IgD-negative memory B cell (primary cell): Measurements from ENCODE around the gene KLHL26. TPM values are rescaled to one million over a fixed set of nuclear protein-coding genes. Genes with fewer than 3 reads are reported as not detected.

ENCODE experiments used
- H3K27ac Mint-ChIP-seq, 3 donors: one replicate each; pipeline ENCODE4 v1.8.0; 2020 to 2022; ENCODE audit warnings: mild to moderate bottlenecking in 3 of 3, mixed read lengths in 3 of 3, moderate library complexity in 1 of 3
- H3K27me3 Mint-ChIP-seq: one replicate; pipeline ENCODE4 v1.8.0; 2021; ENCODE audit warnings: mixed read lengths
- H3K36me3 Mint-ChIP-seq: one replicate; pipeline ENCODE4 v1.8.0; 2020; ENCODE audit warnings: mild to moderate bottlenecking, mixed read lengths
- H3K4me1 Mint-ChIP-seq, 3 donors: one replicate each; pipeline ENCODE4 v1.8.0; 2020 to 2022; ENCODE audit warnings: mixed read lengths in 3 of 3, mild to moderate bottlenecking in 1 of 3
- H3K4me3 Mint-ChIP-seq, 4 donors: one replicate each; pipeline ENCODE4 v1.8.0; 2020 to 2022; ENCODE audit warnings: mild to moderate bottlenecking in 4 of 4, mixed read lengths in 4 of 4, moderate library complexity in 3 of 4
- H3K9me3 Mint-ChIP-seq, 3 donors: one replicate each; pipeline ENCODE4 v1.8.0; 2020 to 2021; ENCODE audit warnings: mixed read lengths in 3 of 3, mild to moderate bottlenecking in 1 of 3
- polyA plus RNA-seq: library from polyadenylated mRNA; unstranded; fragments of 300-500 nt; fragmentation: Illumina TruSeq; gene quantifications from one replicate; pipeline ENCODE4 v1.2.3, GENCODE V29; 2021

Gene KLHL26
- polyA plus RNA-seq, 1 donor from 2014 or later, result 3.2 TPM

GRCh38 chr19:18656337-18657086 lies 19.7 kb downstream of the KLHL26 start:
- no peaks in the 10 kb centered on the region for H3K9me3 Mint-ChIP-seq
- H3K4me1 Mint-ChIP-seq, result peaks cover 6 to 21% (median 18%) of the 10 kb centered on the region in 3 donors
- peaks cover 4% of the 10 kb centered on the region for H3K36me3 Mint-ChIP-seq
- H3K27ac Mint-ChIP-seq, result peak overlapping the region in 1 of 3 donors; percentile 47
- H3K27me3 Mint-ChIP-seq, result peaks cover 1% of the 10 kb centered on the region
- peak overlapping the region in 1 of 4 donors; percentile 18 for H3K4me3 Mint-ChIP-seq

DNA sequence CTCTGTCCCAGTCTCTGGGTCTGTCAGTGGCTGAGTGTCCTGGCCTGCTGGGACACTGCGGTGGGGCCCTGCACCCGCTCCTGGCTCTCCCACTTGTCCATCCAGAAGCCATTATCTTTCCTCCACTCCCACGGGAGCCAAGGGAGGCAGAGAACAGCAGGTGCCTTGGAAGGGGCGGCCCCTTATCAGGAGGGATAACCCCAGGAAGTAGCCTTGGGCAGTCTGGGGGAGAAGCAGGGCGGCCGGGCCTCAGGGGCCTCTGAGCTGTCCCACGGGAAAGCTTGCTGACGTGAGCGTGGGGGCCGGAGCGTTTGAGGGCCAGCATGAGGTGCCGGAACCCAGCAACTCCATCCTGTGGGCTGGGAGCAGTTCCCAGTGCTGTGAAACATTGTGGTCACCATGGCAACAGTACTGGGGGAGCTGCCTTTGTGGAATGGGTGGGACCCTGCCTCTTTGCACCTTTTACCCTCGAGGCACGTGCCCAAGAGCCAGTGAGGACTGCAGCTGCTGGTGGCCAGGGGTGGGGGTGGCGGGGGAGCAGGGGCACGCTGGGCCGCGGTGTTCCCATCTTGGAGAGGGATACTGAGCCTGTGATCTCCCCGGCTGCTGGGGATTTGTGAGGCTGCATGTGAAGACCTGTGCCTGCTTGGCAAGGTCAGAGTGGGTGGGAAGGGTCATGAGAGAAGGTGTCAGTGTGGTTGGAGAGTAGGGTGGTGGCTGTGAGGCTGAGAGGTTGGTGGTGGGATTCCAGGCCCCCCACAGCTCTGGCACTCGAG lies 20.9 kb downstream of the KLHL26 start:
- no peaks in the 10 kb centered on the region for H3K9me3 Mint-ChIP-seq
- H3K4me1 Mint-ChIP-seq, result peaks cover 6 to 21% (median 18%) of the 10 kb centered on the region in 3 donors
- H3K27ac Mint-ChIP-seq, result peak overlapping the region in 2 of 3 donors; percentile 20 to 47
- peaks cover 1% of the 10 kb centered on the region for H3K27me3 Mint-ChIP-seq
- H3K36me3 Mint-ChIP-seq, result peaks cover 2% of the 10 kb centered on the region
- H3K4me3 Mint-ChIP-seq, result peak overlapping the region in 2 of 4 donors; percentile 55 to 67

GRCh38 chr19:18658366-18658855 lies 21.6 kb downstream of the KLHL26 start:
- Mint-ChIP-seq H3K36me3 (no peaks in the 10 kb centered on the region), H3K9me3 (no peaks in the 10 kb centered on the region), H3K27ac (peak overlapping the region in 1 of 3 donors; percentile 88), H3K4me3 (peak overlapping the region in 1 of 4 donors; percentile 55), H3K27me3 (peaks cover 1% of the 10 kb centered on the region), H3K4me1 (peaks cover 6 to 21% (median 20%) of the 10 kb centered on the region in 3 donors)

DNA sequence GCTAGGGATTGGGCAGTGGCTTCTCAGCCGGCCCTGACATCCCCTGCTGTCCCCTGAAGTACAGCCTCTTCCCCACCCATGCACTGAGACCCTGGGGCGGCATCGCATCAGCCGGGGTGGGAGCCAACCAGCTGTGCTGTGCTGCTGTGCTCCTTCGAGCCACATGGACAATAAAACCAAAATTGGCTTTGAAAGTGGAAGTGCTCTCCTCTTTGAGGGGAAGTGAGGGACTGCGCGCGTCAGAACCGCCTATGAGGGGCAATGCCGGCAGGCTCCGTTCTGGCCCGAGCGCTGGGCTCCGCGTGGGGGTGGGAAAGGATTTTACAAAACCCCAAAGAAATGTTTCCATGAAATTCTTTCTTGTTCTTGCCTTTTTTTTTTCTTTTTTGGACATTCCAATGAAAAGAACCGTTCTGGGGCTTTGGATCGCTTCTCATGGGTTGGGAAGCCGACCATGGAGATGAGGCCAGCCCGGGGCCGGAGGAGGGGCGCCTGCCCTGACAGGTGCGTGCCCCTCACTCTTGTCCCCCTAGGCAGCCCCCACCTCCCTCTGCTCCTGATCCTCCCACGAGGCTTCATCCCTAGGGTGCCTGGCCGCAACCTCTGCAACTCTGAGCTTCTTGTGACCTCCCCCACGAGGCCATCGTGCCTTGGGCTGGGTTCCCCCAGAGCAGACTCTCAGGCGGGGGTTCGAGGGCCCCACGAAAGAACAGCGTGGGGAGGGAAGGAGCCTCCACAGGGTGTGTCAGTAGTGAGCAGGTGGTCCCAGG lies 22.6 kb downstream of the KLHL26 start:
- H3K27me3 Mint-ChIP-seq, result peaks cover 1% of the 10 kb centered on the region
- H3K9me3 Mint-ChIP-seq, result no peaks in the 10 kb centered on the region
- peak overlapping the region; percentile 4 to 88 (median 78) for H3K27ac Mint-ChIP-seq
- H3K36me3 Mint-ChIP-seq, result no peaks in the 10 kb centered on the region
- peaks cover 6 to 21% (median 21%) of the 10 kb centered on the region in 3 donors for H3K4me1 Mint-ChIP-seq
- peak overlapping the region in 2 of 4 donors; percentile 23 to 79 for H3K4me3 Mint-ChIP-seq

- H3K27me3 Mint-ChIP-seq, result peaks cover 1% of the 10 kb centered on the region
- no peaks in the 10 kb centered on the region for H3K36me3 Mint-ChIP-seq
- no peaks in the 10 kb centered on the region for H3K9me3 Mint-ChIP-seq
- H3K4me3 Mint-ChIP-seq, result no peak overlapping the region
- peaks cover 6 to 21% (median 21%) of the 10 kb centered on the region in 3 donors for H3K4me1 Mint-ChIP-seq
- peak overlapping the region in 1 of 3 donors; percentile 84 for H3K27ac Mint-ChIP-seq
These were observed 23.5 kb downstream of the KLHL26 start for GRCh38 chr19:18660051-18660910.

- H3K36me3 Mint-ChIP-seq, result no peaks in the 10 kb centered on the region
- H3K4me1 Mint-ChIP-seq, result peaks cover 6 to 21% (median 21%) of the 10 kb centered on the region in 3 donors
- H3K4me3 Mint-ChIP-seq, result peak overlapping the region in 1 of 4 donors; percentile 35
- H3K27ac Mint-ChIP-seq, result peak overlapping the region in 1 of 3 donors; percentile 84
- H3K27me3 Mint-ChIP-seq, result peaks cover 1% of the 10 kb centered on the region
- no peaks in the 10 kb centered on the region for H3K9me3 Mint-ChIP-seq
These were observed 24.3 kb downstream of the KLHL26 start for GRCh38 chr19:18660939-18661670.

DNA sequence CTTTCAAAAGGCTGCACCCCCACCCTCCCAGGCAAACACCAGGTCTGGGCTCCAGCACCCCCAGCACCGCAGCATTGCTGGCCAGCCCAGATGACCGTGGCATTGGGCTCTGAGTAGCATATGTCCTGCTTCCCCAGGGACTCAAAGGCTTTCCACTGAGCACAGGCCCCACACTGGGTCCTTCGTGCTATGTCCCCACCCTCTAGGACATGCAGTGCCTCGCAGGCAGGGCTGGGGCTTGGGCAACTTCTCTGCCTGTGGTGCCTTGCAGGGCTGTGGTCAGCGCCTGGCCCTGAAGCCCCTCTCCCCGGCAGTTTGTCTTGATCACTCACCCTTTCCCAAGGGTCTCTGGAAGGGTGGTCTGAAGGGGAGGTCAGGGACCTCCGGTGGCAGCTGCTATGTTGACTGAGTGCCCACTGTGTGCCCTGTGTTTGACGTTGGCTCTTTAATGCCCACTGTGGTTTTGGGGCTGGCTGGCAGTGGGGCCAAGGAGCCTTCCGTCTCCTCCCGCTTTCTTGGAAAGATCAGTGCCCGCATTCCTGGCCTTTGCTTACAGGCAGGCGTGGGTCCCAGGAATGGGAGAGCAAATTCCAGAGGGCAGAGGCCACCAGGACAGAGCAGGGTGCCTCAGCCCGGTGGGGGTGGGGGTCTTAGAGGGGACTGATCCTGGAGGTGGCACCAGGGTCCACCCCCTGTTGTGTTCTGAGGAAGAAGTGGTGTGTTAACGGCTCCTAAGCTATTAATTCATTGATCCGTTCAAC lies 26.3 kb downstream of the KLHL26 start:
- Mint-ChIP-seq H3K27me3 (no peaks in the 10 kb centered on the region), H3K27ac (no peak overlapping the region), H3K4me3 (peak overlapping the region in 1 of 4 donors; percentile 43), H3K36me3 (no peaks in the 10 kb centered on the region), H3K4me1 (peaks cover 6 to 14% (median 14%) of the 10 kb centered on the region in 3 donors), H3K9me3 (no peaks in the 10 kb centered on the region)

DNA sequence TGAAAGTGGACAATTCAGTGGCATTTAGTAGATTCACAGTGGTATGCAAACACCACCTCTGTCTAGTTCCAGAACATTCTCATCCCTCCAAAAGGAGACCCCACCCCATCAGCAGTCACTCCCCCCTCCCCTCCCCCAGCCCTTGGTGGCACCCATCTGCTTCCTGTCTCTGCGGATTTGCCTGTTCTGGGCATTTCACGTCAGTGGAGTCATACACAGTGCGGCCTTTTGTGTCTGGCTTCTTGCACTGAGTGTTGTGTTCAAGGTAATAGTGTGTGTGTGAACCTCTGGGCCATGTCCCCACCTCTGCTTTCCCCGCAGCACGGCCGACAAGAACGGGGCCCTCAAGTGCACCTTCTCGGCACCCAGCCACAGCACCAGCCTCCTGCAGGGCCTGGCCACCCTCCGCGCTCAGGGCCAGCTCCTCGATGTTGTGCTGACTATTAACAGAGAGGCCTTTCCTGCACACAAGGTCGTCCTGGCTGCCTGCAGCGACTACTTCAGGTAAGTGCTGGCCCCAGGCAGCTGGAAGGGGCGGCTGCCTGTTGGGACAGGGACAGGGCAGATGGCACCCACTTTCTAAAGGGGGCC lies 27.2 kb downstream of the KLHL26 start:
- H3K27ac Mint-ChIP-seq, result peak overlapping the region in 1 of 3 donors; percentile 73
- no peaks in the 10 kb centered on the region for H3K36me3 Mint-ChIP-seq
- no peak overlapping the region for H3K4me3 Mint-ChIP-seq
- no peaks in the 10 kb centered on the region for H3K27me3 Mint-ChIP-seq
- H3K4me1 Mint-ChIP-seq, result peaks cover 5 to 10% (median 6%) of the 10 kb centered on the region in 3 donors
- H3K9me3 Mint-ChIP-seq, result no peaks in the 10 kb centered on the region

DNA sequence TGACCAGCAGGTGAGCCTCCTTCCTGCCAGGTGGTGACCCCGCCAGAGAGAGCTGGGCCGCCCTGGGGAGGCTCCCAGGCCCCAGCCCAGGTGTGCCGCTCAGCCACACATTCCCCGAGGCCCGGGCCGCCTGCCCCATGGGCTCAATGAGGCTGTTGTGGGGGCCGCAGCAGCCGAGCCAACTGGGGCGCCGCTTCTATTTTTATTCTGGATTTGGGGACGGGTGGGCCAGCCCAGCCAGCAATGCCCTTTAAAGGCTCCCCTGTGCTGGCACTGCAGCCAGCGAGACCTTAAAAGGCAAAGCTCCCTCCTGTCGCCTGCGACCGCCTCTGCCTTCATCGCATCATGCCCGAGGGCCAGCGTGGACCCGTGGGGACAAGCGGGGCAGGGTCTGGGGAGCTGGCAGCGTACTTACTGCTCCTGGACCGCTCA lies 29.0 kb downstream of the KLHL26 start:
- H3K4me1 Mint-ChIP-seq, result peaks cover 2 to 5% (median 3%) of the 10 kb centered on the region in 3 donors
- H3K9me3 Mint-ChIP-seq, result no peaks in the 10 kb centered on the region
- no peak overlapping the region for H3K4me3 Mint-ChIP-seq
- H3K36me3 Mint-ChIP-seq, result peaks cover 7% of the 10 kb centered on the region
- H3K27ac Mint-ChIP-seq, result no peak overlapping the region
- no peaks in the 10 kb centered on the region for H3K27me3 Mint-ChIP-seq

DNA sequence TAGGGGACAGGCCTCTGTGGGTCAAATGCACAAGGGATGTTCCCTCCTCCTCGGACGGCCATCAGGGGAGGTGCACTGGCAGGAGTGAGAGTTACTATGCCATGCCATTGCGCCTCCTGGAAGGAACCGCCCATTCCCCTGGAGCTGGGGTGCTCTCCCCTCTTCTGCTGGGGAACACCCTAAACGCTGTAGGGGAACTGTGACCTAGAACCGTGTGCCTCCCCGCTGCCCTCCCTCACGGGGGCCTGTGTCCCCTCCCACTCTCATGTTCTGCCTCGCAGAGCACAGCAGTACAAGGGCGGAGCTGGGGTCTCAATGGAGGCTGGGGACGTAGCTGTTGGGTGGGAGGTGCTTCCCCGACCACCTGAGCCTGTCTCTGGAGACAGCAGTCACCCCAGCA lies 29.5 kb downstream of the KLHL26 start:
- H3K27ac Mint-ChIP-seq, result no peak overlapping the region
- H3K9me3 Mint-ChIP-seq, result no peaks in the 10 kb centered on the region
- H3K36me3 Mint-ChIP-seq, result peaks cover 7% of the 10 kb centered on the region
- peak overlapping the region in 1 of 4 donors; percentile 23 for H3K4me3 Mint-ChIP-seq
- no peaks in the 10 kb centered on the region for H3K27me3 Mint-ChIP-seq
- peaks cover 2 to 4% (median 3%) of the 10 kb centered on the region in 3 donors for H3K4me1 Mint-ChIP-seq

DNA sequence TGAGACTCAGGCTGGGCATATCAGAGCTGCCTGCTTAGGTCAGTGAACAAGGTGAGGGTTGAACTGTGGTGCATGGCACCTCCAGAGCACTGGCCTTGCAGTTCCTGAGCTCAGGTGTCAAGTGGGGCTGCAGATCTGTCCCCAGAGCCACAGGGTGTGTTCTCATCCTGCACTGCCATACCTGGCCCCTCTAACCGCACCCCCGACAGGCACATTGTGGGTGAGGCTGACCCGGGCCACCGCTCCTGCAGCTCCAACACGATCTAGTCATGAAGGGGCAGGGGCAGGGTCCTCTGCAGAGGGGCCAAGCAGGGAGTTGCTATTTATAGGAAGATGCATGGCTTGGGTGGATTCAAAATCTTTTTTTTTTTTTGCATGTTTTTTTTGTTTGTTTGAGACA lies 30.0 kb downstream of the KLHL26 start:
- Mint-ChIP-seq H3K27ac (no peak overlapping the region), H3K4me1 (peaks cover 2 to 3% (median 3%) of the 10 kb centered on the region in 3 donors), H3K4me3 (peak overlapping the region in 1 of 4 donors; percentile 23), H3K9me3 (no peaks in the 10 kb centered on the region), H3K27me3 (no peaks in the 10 kb centered on the region), H3K36me3 (peaks cover 7% of the 10 kb centered on the region)

DNA sequence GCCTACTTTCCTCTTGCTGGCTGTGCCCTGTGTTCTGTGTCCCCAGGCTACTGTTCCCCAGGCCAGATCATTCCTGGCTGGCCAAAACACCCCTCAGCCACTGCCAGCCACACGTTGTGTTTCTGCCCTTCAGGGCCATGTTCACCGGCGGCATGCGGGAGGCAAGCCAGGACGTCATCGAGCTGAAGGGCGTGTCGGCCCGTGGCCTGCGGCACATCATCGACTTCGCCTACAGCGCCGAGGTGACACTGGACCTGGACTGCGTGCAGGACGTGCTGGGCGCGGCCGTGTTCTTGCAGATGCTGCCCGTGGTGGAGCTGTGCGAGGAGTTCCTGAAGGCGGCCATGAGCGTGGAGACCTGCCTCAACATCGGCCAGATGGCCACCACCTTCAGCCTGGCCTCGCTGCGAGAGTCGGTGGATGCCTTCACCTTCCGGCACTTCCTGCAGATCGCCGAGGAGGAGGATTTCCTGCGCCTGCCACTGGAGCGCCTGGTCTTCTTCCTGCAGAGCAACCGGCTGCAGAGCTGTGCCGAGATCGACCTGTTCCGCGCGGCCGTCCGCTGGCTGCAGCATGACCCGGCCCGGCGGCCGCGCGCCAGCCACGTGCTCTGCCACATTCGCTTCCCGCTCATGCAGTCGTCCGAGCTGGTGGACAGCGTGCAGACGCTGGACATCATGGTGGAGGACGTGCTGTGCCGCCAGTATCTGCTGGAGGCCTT lies 30.9 kb downstream of the KLHL26 start:
- no peaks in the 10 kb centered on the region for H3K9me3 Mint-ChIP-seq
- peaks cover 2 to 3% (median 3%) of the 10 kb centered on the region in 3 donors for H3K4me1 Mint-ChIP-seq
- no peak overlapping the region for H3K4me3 Mint-ChIP-seq
- H3K36me3 Mint-ChIP-seq, result peaks cover 7% of the 10 kb centered on the region
- no peak overlapping the region for H3K27ac Mint-ChIP-seq
- no peaks in the 10 kb centered on the region for H3K27me3 Mint-ChIP-seq
